H1 (cell line): ENCODE data around the gene QSOX1. TPM values are rescaled to one million over a fixed set of nuclear protein-coding genes. Genes with fewer than 3 reads are reported as not detected.

Source experiments
- CTCF ChIA-PET: fragments of 300-600 bp; sonication (Branson Sonifier 250); formaldehyde crosslinking; loops from one replicate; lab custom pipeline; 2021; ENCODE audit not compliant: partially characterized antibody; lab: Charles Lee
- POLR2A ChIA-PET: fragments of 300-600 bp; sonication (Branson Sonifier 250); formaldehyde crosslinking; loops from one replicate; lab custom pipeline; 2021; ENCODE audit warnings: inconsistent platforms; ENCODE audit not compliant: partially characterized antibody; lab: Charles Lee
- DNase-seq, 2 experiments: peaks; one replicate each; pipeline versions ENCODE4 v3.0.0 to v3.0.0-alpha.2; 2010 to 2022; ENCODE audit warnings: low spot score in 2 of 2, low read depth in 1 of 2, mixed read lengths in 1 of 2
- FAIRE-seq: peaks from 2 replicates; lab custom pipeline; 2011; peaks lifted over from hg19 to GRCh38; lab: Jason Lieb, UNC
- H2AFZ ChIP-seq: 2 replicates; pipeline ENCODE4 v1.8.1; 2012; ENCODE audit warnings: low read length, inconsistent platforms
- H2AK5ac ChIP-seq: 2 replicates; pipeline ENCODE4 v1.6.1; 2013; ENCODE audit warnings: low read depth, low read length
- H2BK120ac ChIP-seq: replicated peaks from 2 replicates; pipeline ENCODE3; 2013; ENCODE audit warnings: low read depth, low read length, inconsistent platforms
- H2BK12ac ChIP-seq: 2 replicates; pipeline ENCODE4 v1.6.1; 2013; ENCODE audit warnings: low read depth, low read length
- H2BK15ac ChIP-seq: 2 replicates; pipeline ENCODE4 v1.6.1; 2013; ENCODE audit warnings: low read length
- H2BK20ac ChIP-seq: 2 replicates; pipeline ENCODE4 v1.6.1; 2013; ENCODE audit warnings: low read length
- H2BK5ac ChIP-seq: 2 replicates; pipeline ENCODE4 v1.6.1; 2013; ENCODE audit warnings: low read depth, low read length
- H3K14ac ChIP-seq: 2 replicates; pipeline ENCODE4 v1.6.1; 2013; ENCODE audit warnings: inconsistent platforms; ENCODE audit not compliant: insufficient read length
- H3K18ac ChIP-seq: 2 replicates; pipeline ENCODE4 v1.6.1; 2013; ENCODE audit warnings: low read length; ENCODE audit errors: extremely low read depth
- H3K23ac ChIP-seq: 2 replicates; pipeline ENCODE4 v1.6.1; 2013; ENCODE audit warnings: inconsistent platforms; ENCODE audit not compliant: insufficient read length
- H3K23me2 ChIP-seq: 2 replicates; pipeline ENCODE4 v1.6.1; 2013; ENCODE audit warnings: low read depth, low read length
- H3K27ac ChIP-seq: 2 replicates; pipeline ENCODE4 v1.6.1; 2011; ENCODE audit warnings: low read depth, low read length, inconsistent platforms
- H3K27me3 ChIP-seq, 4 experiments: replicated peaks in 1 of 4; 1 replicate in 1 of 4; 2 replicates in 3 of 4; pipeline versions ENCODE4 v1.6.1 to v1.8.1; 2011 to 2013; ENCODE audit warnings: low read length in 3 of 4, mild to moderate bottlenecking in 3 of 4, inconsistent platforms in 2 of 4, mixed read lengths in 2 of 4, moderate library complexity in 1 of 4; ENCODE audit not compliant: control insufficient read depth in 3 of 4, insufficient read depth in 3 of 4; ENCODE audit errors: extremely low read depth in 1 of 4
- H3K36me3 ChIP-seq, 4 experiments: 2 replicates each; pipeline versions ENCODE4 v1.6.1 to v1.8.1; 2011 to 2013; ENCODE audit warnings: mild to moderate bottlenecking in 4 of 4, low read length in 3 of 4, moderate library complexity in 2 of 4, control low read depth in 1 of 4, inconsistent platforms in 1 of 4; ENCODE audit not compliant: insufficient read depth in 4 of 4, control insufficient read depth in 2 of 4
- H3K4ac ChIP-seq: replicated peaks from 2 replicates; pipeline ENCODE3; 2013; ENCODE audit warnings: low read length, low read depth, mixed read lengths, inconsistent platforms; ENCODE audit not compliant: insufficient read length
- H3K4me1 ChIP-seq, 4 experiments: replicated peaks in 1 of 4; 1 replicate in 1 of 4; 2 replicates in 3 of 4; pipeline versions ENCODE4 v1.6.1 to v1.8.1; 2011 to 2013; ENCODE audit warnings: low read length in 3 of 4, inconsistent platforms in 2 of 4, mixed read lengths in 1 of 4; ENCODE audit not compliant: insufficient read depth in 4 of 4, control insufficient read depth in 3 of 4
- H3K4me2 ChIP-seq, 2 experiments: 2 replicates each; pipeline versions ENCODE4 v1.6.1 to v1.8.1; 2011 to 2013; ENCODE audit warnings: low read depth in 2 of 2, low read length in 2 of 2, control low read depth in 1 of 2, inconsistent platforms in 1 of 2, mild to moderate bottlenecking in 1 of 2; ENCODE audit not compliant: insufficient read depth in 1 of 2
- H3K4me3 ChIP-seq, 4 experiments: fragments of 200-600, 300-600 bp in 1 of 4; sonication (generic), shearing (Covaris generic), sonication (Bioruptor Twin) in 1 of 4; 2 replicates each; pipeline versions ENCODE4 v1.5.1 to v1.8.1; 2011 to 2016; ENCODE audit warnings: low read length in 4 of 4, low read depth in 3 of 4, control low read depth in 2 of 4, inconsistent platforms in 2 of 4, mild to moderate bottlenecking in 2 of 4, mixed read lengths in 1 of 4, moderate library complexity in 1 of 4; ENCODE audit not compliant: insufficient read depth in 2 of 4; ENCODE audit errors: extremely low read depth in 1 of 4
- H3K56ac ChIP-seq: replicated peaks from 2 replicates; pipeline ENCODE3; 2013; ENCODE audit warnings: low read depth, mild to moderate bottlenecking, mixed read lengths, low read length, inconsistent platforms; ENCODE audit not compliant: insufficient read length
- H3K79me1 ChIP-seq: 2 replicates; pipeline ENCODE4 v1.6.1; 2013; ENCODE audit warnings: low read depth, low read length, control low read depth
- H3K79me2 ChIP-seq, 2 experiments: 2 replicates each; pipeline versions ENCODE4 v1.6.1 to v1.8.1; 2012 to 2013; ENCODE audit warnings: low read length in 2 of 2, mild to moderate bottlenecking in 2 of 2, inconsistent platforms in 1 of 2; ENCODE audit not compliant: insufficient read depth in 2 of 2, control insufficient read depth in 1 of 2
- H3K9ac ChIP-seq, 4 experiments: replicated peaks in 1 of 4; 1 replicate in 1 of 4; 2 replicates in 3 of 4; pipeline versions ENCODE4 v1.6.1 to v1.8.1; 2011 to 2013; ENCODE audit warnings: low read depth in 3 of 4, low read length in 3 of 4, control low read depth in 2 of 4, mild to moderate bottlenecking in 2 of 4, moderate library complexity in 2 of 4, inconsistent platforms in 1 of 4; ENCODE audit errors: extremely low read depth in 1 of 4
- H3K9me3 ChIP-seq, 2 experiments: 2 replicates each; pipeline versions ENCODE4 v1.6.1 to v1.8.1; 2012 to 2013; ENCODE audit warnings: mild to moderate bottlenecking in 2 of 2, moderate library complexity in 2 of 2, control low read depth in 1 of 2, inconsistent platforms in 1 of 2, low read depth in 1 of 2, low read length in 1 of 2, mixed read lengths in 1 of 2; ENCODE audit not compliant: insufficient read depth in 2 of 2
- H4K20me1 ChIP-seq, 2 experiments: replicated peaks in 1 of 2; 2 replicates each; pipeline versions ENCODE3 to v1.8.1; 2011 to 2013; ENCODE audit warnings: inconsistent platforms in 2 of 2, low read length in 2 of 2, mild to moderate bottlenecking in 1 of 2; ENCODE audit not compliant: insufficient read depth in 2 of 2, control insufficient read depth in 1 of 2
- H4K5ac ChIP-seq: 2 replicates; pipeline ENCODE4 v1.6.1; 2013; ENCODE audit warnings: low read length, low read depth, mixed read lengths, inconsistent platforms; ENCODE audit not compliant: insufficient read length
- H4K8ac ChIP-seq: 2 replicates; pipeline ENCODE4 v1.8.0; 2013; ENCODE audit warnings: mild to moderate bottlenecking, moderate library complexity, low read length, inconsistent platforms; ENCODE audit not compliant: insufficient read depth; ENCODE audit errors: extremely low read depth
- H4K91ac ChIP-seq: replicated peaks from 2 replicates; pipeline ENCODE3; 2013; ENCODE audit warnings: low read length, mixed read lengths, inconsistent platforms; ENCODE audit not compliant: insufficient read length
- EP300 ChIP-seq, 2 experiments: IDR thresholded peaks; 1 replicate in 1 of 2; 2 replicates in 1 of 2; pipeline ENCODE4 v1.6.1; 2011 to 2012; ENCODE audit warnings: low read depth in 2 of 2, low read length in 2 of 2, mild to moderate bottlenecking in 2 of 2, borderline replicate concordance in 1 of 2, inconsistent platforms in 1 of 2, moderate library complexity in 1 of 2
- GTF2F1 ChIP-seq: IDR thresholded peaks from 2 replicates; pipeline ENCODE4 v1.6.1; 2012; ENCODE audit warnings: low read depth, low read length, improper control_type of control experiment, borderline replicate concordance
- KDM4A ChIP-seq: IDR thresholded peaks from one replicate; pipeline ENCODE4 v1.7.1; 2012; ENCODE audit warnings: low read depth, mild to moderate bottlenecking, moderate library complexity, low read length, inconsistent platforms; ENCODE audit not compliant: severe bottlenecking
- KDM5A ChIP-seq: fragments of 200-600 bp; IDR thresholded peaks from 2 replicates; pipeline ENCODE4 v1.7.1; 2012; ENCODE audit warnings: mild to moderate bottlenecking, low read length, inconsistent platforms, mixed read lengths
- POU5F1 ChIP-seq: IDR thresholded peaks from 2 replicates; pipeline ENCODE4 v1.6.1; 2011; ENCODE audit warnings: low read depth, mild to moderate bottlenecking, low read length, moderate library complexity
- RAD21 ChIP-seq, 2 experiments: IDR thresholded peaks in 1 of 2; conservative IDR thresholded peaks in 1 of 2; 2 replicates each; pipeline ENCODE4 v1.6.1; 2011; ENCODE audit warnings: low read depth in 2 of 2, low read length in 2 of 2, improper control_type of control experiment in 1 of 2, inconsistent platforms in 1 of 2, mild to moderate bottlenecking in 1 of 2, moderate library complexity in 1 of 2
- RNF2 ChIP-seq: fragments of 200-900, 300-1000 bp; sonication (generic); IDR thresholded peaks from 2 replicates; pipeline ENCODE4 v1.7.1; 2016; ENCODE audit warnings: borderline replicate concordance, low read depth, mild to moderate bottlenecking, antibody characterized with exemption, low read length; ENCODE audit not compliant: poor library complexity, severe bottlenecking; ENCODE audit errors: missing control alignments
- SIRT6 ChIP-seq: IDR thresholded peaks from one replicate; pipeline ENCODE4 v1.7.1; 2012; ENCODE audit warnings: low read length, inconsistent platforms
- SUZ12 ChIP-seq: fragments of 200-600 bp; sonication (generic); IDR thresholded peaks from 2 replicates; pipeline ENCODE4 v1.6.1; 2012; ENCODE audit warnings: mild to moderate bottlenecking, inconsistent platforms, low read length, moderate library complexity, mixed read lengths
- TAF7 ChIP-seq: optimal IDR thresholded peaks from 2 replicates; pipeline ENCODE3; 2011; ENCODE audit warnings: low read depth, mild to moderate bottlenecking, inconsistent platforms, low read length, moderate library complexity, borderline replicate concordance
- YY1 ChIP-seq: IDR thresholded peaks from 2 replicates; pipeline ENCODE4 v1.6.1; 2011; ENCODE audit warnings: low read depth, mild to moderate bottlenecking, low read length
- WGBS, 2 experiments: shearing (Covaris generic) in 1 of 2; methylation state at CpG; one replicate each; pipeline versions ENCODE4 v1.1.6 to v1.1.7; 2013 to 2015; ENCODE audit warnings: low lambda C conversion rate in 2 of 2, mixed read lengths in 2 of 2, inconsistent platforms in 1 of 2, low coverage in 1 of 2, missing lambda C conversion rate in 1 of 2; ENCODE audit not compliant: insufficient replicate concordance in 2 of 2, insufficient coverage in 1 of 2, insufficient read length in 1 of 2; ENCODE audit errors: extremely low coverage in 1 of 2, missing lambda C conversion rate in 1 of 2; 5-methylcytosine and 5-hydroxymethylcytosine counted together
- polyA plus RNA-seq, 7 experiments: library from polyadenylated mRNA; depleted of rRNA in 3 of 7; stranded (reverse) in 5 of 7; unstranded in 2 of 7; fragments of >200 nt in 5 of 7; fragments of 200-250 nt in 2 of 7; gene quantifications; 1 replicate in 5 of 7; 2 replicates in 1 of 7; 4 replicates in 1 of 7; pipeline versions ENCODE4 v1.2.1 to v1.2.3, GENCODE V29; 2011 to 2013; ENCODE audit warnings: missing spikeins in 2 of 7, mixed read lengths in 2 of 7
- total RNA-seq: library from RNA; stranded (reverse); fragmentation: NEBNext Ultra II Directional; extraction: Animal tissue kit (Norgen Biotek cat#: 25700); gene quantifications from 2 replicates; pipeline ENCODE4 v1.2.1, GENCODE V29; 2021

The QSOX1 gene
- total and polyA plus RNA-seq, 2 of the 8 experiments (the other 6 are each of a cell fraction or from before 2014, with no cell fraction given): 97.7 to 123 TPM

DNA sequence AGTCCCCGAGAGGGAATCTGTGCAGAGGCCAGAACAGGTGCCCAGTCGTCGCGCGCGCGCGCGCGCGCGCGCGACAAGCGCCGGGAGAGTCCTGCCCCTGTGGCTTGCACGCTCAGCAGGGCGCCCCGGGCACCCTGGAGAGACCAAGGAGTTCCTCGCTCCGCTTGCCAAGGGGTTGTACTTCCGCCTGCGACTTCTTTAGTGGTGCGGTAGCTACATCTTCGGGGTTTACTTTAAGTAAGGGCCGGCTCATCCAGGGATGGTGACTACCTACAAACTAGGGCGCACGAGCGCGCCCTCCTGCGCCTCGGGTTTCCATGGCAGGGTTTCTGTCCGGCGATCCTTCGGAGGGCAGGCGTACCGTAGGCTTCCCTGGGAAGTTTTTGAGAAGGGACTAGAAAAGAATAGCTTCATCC is 76.8 kb downstream of the QSOX1 start:
- Histone ChIP-seq H2AFZ (no peak overlapping the region), H4K20me1 (peaks cover 0 to 13% of the 10 kb centered on the region in 2 experiments)
- POLR2A ChIA-PET: interaction anchor here (0.7 to 3.9 kb wide), 16 partner anchors 8 to 64 kb away, joined by 3 to 29 read pairs (median 5); no protein-coding TSS in a partner anchor
- TF ChIP-seq RAD21 (IDR thresholded peaks at IDR 0.05 in 1 of 2, conservative IDR thresholded peaks at IDR 0.05 in 1 of 2; ENCODE audit: low read depth in 2 of 2, low read length in 2 of 2) (peak; percentile 38 to 43), YY1 (0 out of 2 replicates have a peak, but pooled peaks have one; percentile 50), KDM5A (no peak), SUZ12 (peak; percentile 32), KDM4A (no peak), SIRT6 (no peak), POU5F1 (no peak), EP300 (IDR thresholded peaks at IDR 0.05; ENCODE audit: borderline replicate concordance in 1 of 2, low read depth in 2 of 2, low read length in 2 of 2) (no peak), GTF2F1 (no peak), RNF2 (no peak), TAF7 (no peak)

More for the DNA sequence above, 76.8 kb downstream of the QSOX1 start:
- Histone ChIP-seq H3K18ac (no peak overlapping the region), H2BK20ac (no peak overlapping the region), H3K23me2 (peaks cover 41% of the 10 kb centered on the region; the same call in 1 of the 2 replicates), H3K4me1 (peaks cover 17 to 37% (median 26%) of the 10 kb centered on the region in 4 experiments), H3K9ac (no peak overlapping the region), H2BK15ac (no peak overlapping the region), H3K23ac (no peak overlapping the region), H3K27ac (no peak overlapping the region), H2BK5ac (0 out of 2 replicates have a peak overlapping the region, but pooled peaks have one; percentile 63), H2BK120ac (no peak overlapping the region), H4K91ac (no peak overlapping the region), H3K14ac (no peak overlapping the region), H3K4ac (no peak overlapping the region), H3K56ac (no peak overlapping the region), H3K79me2 (no peaks in the 10 kb centered on the region), H3K27me3 (peaks cover 50 to 84% (median 77%) of the 10 kb centered on the region in 4 experiments), H2BK12ac (peak overlapping the region; percentile 99; the same call in 1 of the 2 replicates), H3K79me1 (peaks cover 2% of the 10 kb centered on the region; the same call in 1 of the 2 replicates), H2AK5ac (no peak overlapping the region), H3K36me3 (no peaks in the 10 kb centered on the region; a peak in 1 of 8 replicates), H3K4me2 (peak overlapping the region; percentile 80 to 91), H3K9me3 (peaks cover 0 to 4% of the 10 kb centered on the region in 2 experiments; a peak in 1 of 4 replicates), H4K5ac (no peak overlapping the region), H4K8ac (peak overlapping the region; percentile 18; the same call in 1 of the 2 replicates), H3K4me3 (peak overlapping the region; percentile 45 to 71 (median 62))
- WGBS, 2 experiments: 1% methylated on average over 19 of the region's 37 CpGs; no CpG with 5 or more reads in 1 of the 2 experiments
- peak; percentile 84 for FAIRE-seq
- DNase-seq: peak in 1 of 2 experiments; percentile 77
- CTCF ChIA-PET: interaction anchor here (0.9 to 6.9 kb wide), 22 partner anchors 9 to 183 kb away, joined by 3 to 65 read pairs (median 5); no protein-coding TSS in a partner anchor
